Neural cell (in vitro differentiated cells): ENCODE measurements around the gene PPFIA3. TPM values are rescaled to one million over a fixed set of nuclear protein-coding genes. Genes with fewer than 3 reads are reported as not detected.

Experiments
- H2AFZ ChIP-seq: fragments of 200-600, 300-800 bp; sonication (generic), shearing (Covaris generic); 2 replicates; pipeline ENCODE4 v1.6.0; 2014; ENCODE audit warnings: low read depth, mild to moderate bottlenecking, antibody characterized with exemption, low read length, moderate library complexity
- H3F3A ChIP-seq: fragments of 200-600 bp; shearing (Covaris generic); 2 replicates; pipeline ENCODE4 v1.6.1; 2016; ENCODE audit warnings: mild to moderate bottlenecking, moderate library complexity, mixed read lengths, antibody characterized with exemption, low read length; ENCODE audit not compliant: insufficient read depth, poor library complexity, severe bottlenecking
- H3K27ac ChIP-seq: fragments of 200-600, 300-800 bp; sonication (generic), shearing (Covaris generic); 2 replicates; pipeline ENCODE4 v1.5.1; 2014; ENCODE audit warnings: mild to moderate bottlenecking, low read length, moderate library complexity
- H3K27me3 ChIP-seq: fragments of 300-800, 200-600 bp; sonication (generic), shearing (Covaris generic); 2 replicates; pipeline ENCODE4 v1.6.0; 2014; ENCODE audit warnings: mild to moderate bottlenecking, low read depth, low read length, moderate library complexity; ENCODE audit not compliant: insufficient read depth
- H3K36me3 ChIP-seq: fragments of 300-800, 200-600 bp; sonication (generic), shearing (Covaris generic); 2 replicates; pipeline ENCODE4 v1.5.1; 2014; ENCODE audit warnings: mild to moderate bottlenecking, antibody characterized with exemption, low read length, moderate library complexity; ENCODE audit not compliant: insufficient read depth
- H3K4me2 ChIP-seq: fragments of 300-800, 200-600 bp; sonication (generic), shearing (Covaris generic); 2 replicates; pipeline ENCODE4 v1.6.0; 2014; ENCODE audit warnings: mild to moderate bottlenecking, low read length
- H3K4me3 ChIP-seq: fragments of 300-800, 200-600 bp; sonication (generic), shearing (Covaris generic); 2 replicates; pipeline ENCODE4 v1.5.1; 2014; ENCODE audit warnings: mild to moderate bottlenecking, low read length, moderate library complexity
- H3K79me2 ChIP-seq: fragments of 200-600 bp; shearing (Covaris generic); replicated peaks from 2 replicates; pipeline ENCODE4 v1.6.0; 2014; ENCODE audit warnings: mild to moderate bottlenecking, low read length, moderate library complexity; ENCODE audit not compliant: insufficient read depth
- H3K9ac ChIP-seq: fragments of 300-800, 200-600 bp; sonication (generic), shearing (Covaris generic); 2 replicates; pipeline ENCODE4 v1.6.1; 2016; ENCODE audit warnings: mild to moderate bottlenecking, low read length, mixed read lengths
- H3K9me2 ChIP-seq: fragments of 200-600 bp; shearing (Covaris generic); 2 replicates; pipeline ENCODE4 v1.6.1; 2016; ENCODE audit warnings: mild to moderate bottlenecking, low read length, mixed read lengths; ENCODE audit not compliant: insufficient read depth
- H3K9me3 ChIP-seq: fragments of 200-600, 300-800 bp; sonication (generic), shearing (Covaris generic); 2 replicates; pipeline ENCODE4 v1.6.1; 2016; ENCODE audit warnings: mild to moderate bottlenecking, mixed run types, low read length, moderate library complexity, mixed read lengths
- H4K20me1 ChIP-seq: fragments of 200-600 bp; shearing (Covaris generic); 2 replicates; pipeline ENCODE4 v1.6.1; 2016; ENCODE audit warnings: mild to moderate bottlenecking, mixed run types; ENCODE audit not compliant: insufficient read depth
- EP300 ChIP-seq: fragments of 450-650 bp; conservative IDR thresholded peaks from 2 replicates; pipeline ENCODE4 v1.6.1; 2014; ENCODE audit warnings: antibody characterized with exemption, mild to moderate bottlenecking, moderate library complexity; ENCODE audit not compliant: poor library complexity, severe bottlenecking
- EZH2 ChIP-seq: fragments of 200-600, 300-800 bp; shearing (Covaris generic), sonication (generic); IDR thresholded peaks from 2 replicates; pipeline ENCODE4 v1.6.1; 2014; ENCODE audit warnings: antibody characterized with exemption, low read length, borderline replicate concordance, mild to moderate bottlenecking; ENCODE audit not compliant: insufficient read depth, poor library complexity, severe bottlenecking
- MXI1 ChIP-seq: fragments of 450-650 bp; conservative IDR thresholded peaks from 2 replicates; pipeline ENCODE4 v1.6.1; 2014; ENCODE audit warnings: antibody characterized with exemption, mild to moderate bottlenecking; ENCODE audit not compliant: poor library complexity, severe bottlenecking
- REST ChIP-seq: IDR thresholded peaks from 2 replicates; pipeline ENCODE4 v1.6.1; 2012; ENCODE audit warnings: borderline replicate concordance
- SMC3 ChIP-seq: fragments of 450-650 bp; conservative IDR thresholded peaks from 2 replicates; pipeline ENCODE4 v1.6.1; 2014; ENCODE audit warnings: antibody characterized with exemption, mild to moderate bottlenecking, moderate library complexity; ENCODE audit not compliant: poor library complexity
- TAF1 ChIP-seq: IDR thresholded peaks from 2 replicates; pipeline ENCODE4 v1.6.1; 2012; ENCODE audit warnings: low read depth
- polyA plus RNA-seq: library from polyadenylated mRNA; depleted of rRNA; stranded (reverse); fragments of >200 nt; gene quantifications from 2 replicates; pipeline ENCODE4 v1.2.3, GENCODE V29; 2014
- TF ChIP-seq, protein P1 (sequence below): fragments of 450-650 bp; IDR thresholded peaks from 2 replicates; pipeline ENCODE4 v1.5.1; 2014; ENCODE audit warnings: antibody characterized with exemption, mild to moderate bottlenecking, moderate library complexity; ENCODE audit not compliant: poor library complexity, severe bottlenecking

PPFIA3 gene
- polyA plus RNA-seq, 1 donor from 2014 or later: 80.7 TPM

DNA sequence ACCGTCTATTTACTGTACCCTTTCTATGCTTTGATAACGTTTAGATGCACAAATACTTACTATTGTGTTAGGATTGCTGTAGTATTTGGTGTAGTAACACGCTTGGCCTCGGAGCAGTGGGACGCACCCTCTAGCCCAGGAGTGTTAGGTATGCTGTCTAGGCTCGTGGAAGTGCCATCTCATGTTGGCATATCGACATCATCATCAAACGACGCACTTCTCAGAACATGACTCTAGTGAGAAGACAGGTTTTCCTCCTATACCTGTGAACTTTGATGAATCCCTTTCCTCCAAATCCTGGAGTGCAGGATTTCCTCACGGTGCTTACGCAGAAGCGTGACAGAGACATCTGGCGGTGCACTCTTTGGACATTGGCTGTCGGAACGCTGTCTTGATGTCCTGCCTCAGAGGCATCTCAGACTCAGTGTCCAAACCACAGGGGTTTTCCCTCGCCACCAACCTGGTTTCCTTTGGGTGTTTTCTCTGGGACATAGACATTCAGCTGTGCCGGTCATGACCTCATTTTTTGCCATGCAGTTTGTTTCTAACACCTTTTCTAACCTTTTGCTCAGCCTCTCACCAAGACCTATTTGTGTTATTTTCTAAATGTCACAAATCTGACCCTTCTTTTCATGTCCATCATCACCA, 27.8 kb upstream of the PPFIA3 start (continued):
- no peak for TF ChIP-seq REST

DNA sequence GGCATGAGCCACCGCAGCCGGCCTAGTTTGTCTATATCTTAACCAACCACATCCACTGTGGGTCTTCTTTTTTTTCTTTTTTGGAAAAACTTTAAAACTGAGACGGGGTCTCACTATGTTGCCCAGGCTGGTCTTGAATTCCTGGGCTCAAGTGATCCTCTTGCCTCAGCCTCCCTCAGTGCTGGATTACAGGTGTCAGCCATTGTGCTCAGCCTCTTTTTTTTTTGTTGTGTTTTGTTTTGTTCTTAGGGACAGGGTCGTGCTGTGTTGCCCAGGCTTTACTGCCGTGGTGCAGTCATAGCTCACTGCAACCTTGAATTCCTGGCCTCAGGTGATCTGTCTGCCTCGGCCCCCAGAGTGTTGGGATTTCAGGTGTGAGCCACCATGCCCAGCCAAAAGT, 26.7 kb upstream of the PPFIA3 start:
- Histone ChIP-seq H3K9me2 (no peaks in the 10 kb centered on the region), H3K36me3 (peaks cover 12% of the 10 kb centered on the region), H2AFZ (no peak overlapping the region), H3K4me2 (no peak overlapping the region), H3K9ac (no peak overlapping the region), H3K4me3 (no peak overlapping the region), H3K79me2 (peaks cover 13% of the 10 kb centered on the region), H3K27ac (no peak overlapping the region), H4K20me1 (peaks cover 4% of the 10 kb centered on the region), H3K9me3 (no peaks in the 10 kb centered on the region), H3F3A (no peaks in the 10 kb centered on the region), H3K27me3 (no peaks in the 10 kb centered on the region)
- TF ChIP-seq, protein P1, sequence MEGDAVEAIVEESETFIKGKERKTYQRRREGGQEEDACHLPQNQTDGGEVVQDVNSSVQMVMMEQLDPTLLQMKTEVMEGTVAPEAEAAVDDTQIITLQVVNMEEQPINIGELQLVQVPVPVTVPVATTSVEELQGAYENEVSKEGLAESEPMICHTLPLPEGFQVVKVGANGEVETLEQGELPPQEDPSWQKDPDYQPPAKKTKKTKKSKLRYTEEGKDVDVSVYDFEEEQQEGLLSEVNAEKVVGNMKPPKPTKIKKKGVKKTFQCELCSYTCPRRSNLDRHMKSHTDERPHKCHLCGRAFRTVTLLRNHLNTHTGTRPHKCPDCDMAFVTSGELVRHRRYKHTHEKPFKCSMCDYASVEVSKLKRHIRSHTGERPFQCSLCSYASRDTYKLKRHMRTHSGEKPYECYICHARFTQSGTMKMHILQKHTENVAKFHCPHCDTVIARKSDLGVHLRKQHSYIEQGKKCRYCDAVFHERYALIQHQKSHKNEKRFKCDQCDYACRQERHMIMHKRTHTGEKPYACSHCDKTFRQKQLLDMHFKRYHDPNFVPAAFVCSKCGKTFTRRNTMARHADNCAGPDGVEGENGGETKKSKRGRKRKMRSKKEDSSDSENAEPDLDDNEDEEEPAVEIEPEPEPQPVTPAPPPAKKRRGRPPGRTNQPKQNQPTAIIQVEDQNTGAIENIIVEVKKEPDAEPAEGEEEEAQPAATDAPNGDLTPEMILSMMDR: no peak
- TF ChIP-seq REST: no peak

DNA sequence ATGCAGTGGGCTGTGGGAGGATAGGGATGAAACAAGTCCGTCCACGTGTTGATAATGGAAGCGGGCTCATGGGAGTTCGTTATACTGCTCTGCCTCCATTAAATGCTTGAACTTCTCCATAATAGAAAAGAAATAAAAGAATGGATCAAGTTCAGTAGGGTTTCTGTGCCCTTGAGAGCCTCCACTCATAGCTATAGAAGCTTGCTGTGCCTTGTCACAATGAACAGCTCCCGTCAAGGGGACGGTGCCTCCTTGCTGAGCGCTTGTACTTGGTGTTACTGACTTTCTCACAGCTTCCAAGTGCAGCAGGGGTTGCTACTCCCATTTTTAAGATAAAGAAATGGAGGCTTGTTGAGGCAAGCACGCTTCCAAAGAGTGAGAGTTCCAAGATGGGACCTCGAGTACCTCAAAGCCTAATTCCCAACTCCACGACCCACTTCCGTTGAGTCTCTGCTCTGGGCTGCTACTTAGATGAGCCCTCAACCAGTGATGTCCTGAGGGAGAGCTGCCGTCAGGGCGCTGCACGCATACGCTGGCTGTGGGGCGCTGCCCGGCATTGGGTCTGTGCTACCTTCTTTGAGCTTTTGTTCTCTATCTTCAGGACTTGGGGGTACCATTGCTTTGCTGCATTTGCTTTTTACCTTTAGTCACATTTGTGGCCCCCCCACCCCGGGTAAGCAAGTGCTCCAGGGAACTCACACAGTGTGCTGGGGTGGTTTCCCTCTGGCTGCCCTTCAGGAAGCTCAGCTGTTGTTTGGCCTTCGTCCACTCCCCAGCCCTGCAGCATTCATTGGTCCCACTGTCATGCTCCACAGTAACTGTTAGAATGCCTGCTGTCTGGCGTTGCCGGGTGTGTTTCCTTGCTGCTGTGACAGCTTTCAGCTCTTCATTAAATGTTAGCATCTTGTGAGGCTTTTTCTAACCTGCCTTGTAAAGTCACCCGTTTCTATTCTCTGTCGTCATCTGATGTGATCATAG, 24.6 kb upstream of the PPFIA3 start:
- no peak overlapping the region for H3K4me3 ChIP-seq
- no peaks in the 10 kb centered on the region for H3F3A ChIP-seq
- no peak overlapping the region for H3K27ac ChIP-seq
- no peak overlapping the region for H3K9ac ChIP-seq
- no peak overlapping the region for H2AFZ ChIP-seq
- peaks cover 12% of the 10 kb centered on the region for H3K36me3 ChIP-seq
- H3K9me2 ChIP-seq: no peaks in the 10 kb centered on the region
- H3K4me2 ChIP-seq: no peak overlapping the region
- no peaks in the 10 kb centered on the region for H3K9me3 ChIP-seq
- H3K27me3 ChIP-seq: no peaks in the 10 kb centered on the region
- H3K79me2 ChIP-seq: peaks cover 3% of the 10 kb centered on the region
- H4K20me1 ChIP-seq: peaks cover 4% of the 10 kb centered on the region
- no peak for TF ChIP-seq EP300
- no peak for TF ChIP-seq SMC3
- TF ChIP-seq MXI1: no peak
- no peak for TF ChIP-seq REST
- no peak for TF ChIP-seq EZH2
- no peak for TF ChIP-seq TAF1
